ENCODE measurements around the gene UBE2M. TPM values are rescaled to one million over a fixed set of nuclear protein-coding genes. Genes with fewer than 3 reads are reported as not detected.

Gene UBE2M
- total RNA-seq, 2 donors from 2014 or later, result 17.1 to 18.9 TPM

GRCh38 chr19:58555920-58556621, 2.3 kb downstream of the UBE2M start:
- H3K4me3 ChIP-seq, result no peak overlapping the region

DNA sequence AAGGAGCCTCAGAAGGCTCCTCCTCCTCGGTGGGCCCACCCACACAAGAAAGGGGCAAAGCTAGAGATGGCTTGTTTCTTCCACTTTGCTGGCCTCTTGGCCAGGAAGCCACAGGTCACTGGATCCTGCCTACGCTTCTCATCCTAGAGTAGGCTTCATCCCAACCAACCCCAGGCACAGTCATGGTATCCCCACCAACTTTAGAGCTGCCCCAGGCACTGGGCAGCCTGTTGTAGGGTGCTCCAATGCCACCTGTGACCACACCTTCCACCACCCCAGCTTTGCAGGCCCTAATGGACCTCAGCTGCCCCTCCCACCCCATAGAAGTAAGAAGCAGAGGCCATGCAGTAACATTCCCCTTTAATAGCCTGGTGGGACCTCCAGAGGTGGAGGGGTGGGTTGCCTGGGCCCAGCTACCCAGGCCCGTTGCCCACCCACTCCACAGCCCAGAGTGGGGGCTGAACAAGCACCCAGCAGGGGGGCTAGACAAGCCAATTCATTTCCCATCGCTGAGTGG, 3.0 kb downstream of the UBE2M start:
- Histone ChIP-seq H3K9me3 (no peaks in the 10 kb centered on the region), H3K36me3 (peaks cover 32% of the 10 kb centered on the region), H3K4me3 (peak overlapping the region; percentile 84), H3K27ac (peak overlapping the region; percentile 80 to 91), H3K4me1 (ENCODE audit: control insufficient read depth in 1 of 2, low read depth in 2 of 2) (peaks cover 29 to 49% of the 10 kb centered on the region in 2 donors), H3K27me3 (replicated peaks; ENCODE audit: insufficient read depth) (no peaks in the 10 kb centered on the region)
- ATAC-seq (ENCODE audit: insufficient number of reproducible peaks, low FRiP score, low read depth) (no peak), DNase-seq (ENCODE audit: low spot score) (no peak)
- no peak for TF ChIP-seq CTCF (IDR thresholded peaks at IDR 0.05)

More at GRCh38 chr19:58555920-58556621, 2.3 kb downstream of the UBE2M start:
- no peaks in the 10 kb centered on the region for H3K9me3 ChIP-seq
- no peaks in the 10 kb centered on the region for H3K27me3 ChIP-seq (replicated peaks; ENCODE audit: insufficient read depth)
- ATAC-seq (ENCODE audit: insufficient number of reproducible peaks, low FRiP score, low read depth) (no peak), DNase-seq (ENCODE audit: low spot score) (no peak)
- H3K4me1 ChIP-seq (ENCODE audit: control insufficient read depth in 1 of 2, low read depth in 2 of 2), result peaks cover 29 to 50% of the 10 kb centered on the region in 2 donors
- peak overlapping the region; percentile 91 to 99 for H3K27ac ChIP-seq
- no peak for TF ChIP-seq CTCF (IDR thresholded peaks at IDR 0.05)
- H3K36me3 ChIP-seq, result peaks cover 27% of the 10 kb centered on the region

GRCh38 chr19:58554494-58555368, 3.7 kb downstream of the UBE2M start, which contains the start of gene CHMP2A:
CHMP2A (minus strand) TSS chr19:58555105; CDS start chr19:58554212, 893 bp downstream.
- Histone ChIP-seq H3K4me1 (ENCODE audit: control insufficient read depth in 1 of 2, low read depth in 2 of 2) (peaks cover 25 to 42% of the 10 kb centered on the region in 2 donors), H3K9me3 (no peaks in the 10 kb centered on the region), H3K27me3 (replicated peaks; ENCODE audit: insufficient read depth) (no peaks in the 10 kb centered on the region), H3K36me3 (peaks cover 39% of the 10 kb centered on the region), H3K4me3 (peak within 1 kb of the TSS; percentile 84), H3K27ac (peak within 1 kb of the TSS; percentile 80 to 91)
- ATAC-seq (ENCODE audit: insufficient number of reproducible peaks, low FRiP score, low read depth), result peak; percentile 51
- no peak for TF ChIP-seq CTCF (IDR thresholded peaks at IDR 0.05)
- peak; percentile 93 for DNase-seq (ENCODE audit: low spot score)

DNA sequence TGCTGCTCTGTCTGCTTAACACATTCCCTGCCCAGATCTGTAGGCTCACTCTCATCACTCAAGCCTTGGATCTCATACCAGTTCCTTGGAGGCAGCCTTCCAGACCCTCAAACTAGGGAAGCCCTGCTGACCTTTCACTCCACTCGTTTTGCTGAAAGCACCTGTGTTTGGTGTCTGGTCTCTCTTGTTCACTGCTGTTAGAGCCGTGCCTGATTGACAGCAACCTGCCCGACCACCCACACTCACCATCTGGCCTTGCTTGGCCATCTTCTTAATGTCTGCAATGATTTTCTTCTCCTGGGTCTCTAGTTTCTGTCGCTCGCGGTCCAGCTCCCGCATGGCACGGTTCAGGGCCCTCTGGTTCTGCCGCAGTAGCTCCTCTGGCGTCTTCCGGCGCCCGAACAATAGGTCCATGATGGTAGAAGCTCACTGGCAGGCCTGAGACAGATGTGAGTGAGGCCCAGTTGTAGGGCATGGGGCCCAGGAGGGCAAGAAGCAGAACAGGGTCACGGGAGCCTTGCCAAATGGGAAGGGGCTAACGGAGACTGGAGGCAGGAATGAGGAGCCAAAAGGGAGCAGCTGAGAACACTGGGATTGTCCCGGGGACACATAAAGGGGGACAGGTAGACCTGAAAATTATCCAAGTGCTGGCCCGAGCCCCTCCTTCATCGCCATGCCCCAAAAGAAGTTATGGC, 4.5 kb downstream of the UBE2M start:
- DNase-seq (ENCODE audit: low spot score), result no peak
- no peak for TF ChIP-seq CTCF (IDR thresholded peaks at IDR 0.05)

More for the DNA sequence above, 4.5 kb downstream of the UBE2M start:
- Histone ChIP-seq H3K4me1 (ENCODE audit: control insufficient read depth in 1 of 2, low read depth in 2 of 2) (peaks cover 25 to 40% of the 10 kb centered on the region in 2 donors), H3K27ac (peak overlapping the region; percentile 80 to 91), H3K4me3 (peak overlapping the region; percentile 84), H3K9me3 (no peaks in the 10 kb centered on the region), H3K36me3 (peaks cover 47% of the 10 kb centered on the region), H3K27me3 (replicated peaks; ENCODE audit: insufficient read depth) (no peaks in the 10 kb centered on the region)
- no peak for ATAC-seq (ENCODE audit: insufficient number of reproducible peaks, low FRiP score, low read depth)
